Measurements from ENCODE around the gene CABLES1.

GRCh38 chr18:23095463-23095862 lies 39.8 kb upstream of the CABLES1 start:
- TF ChIP-seq MAX (IDR thresholded peaks at IDR 0.05) (no peak), CEBPB (IDR thresholded peaks at IDR 0.05; ENCODE audit: low read depth, low read length) (peak; percentile 57), POLR2A (IDR thresholded peaks at IDR 0.05; ENCODE audit: control extremely low read depth in 1 of 2, low read depth in 2 of 2, low read length in 2 of 2) (no peak), EGR1 (IDR thresholded peaks at IDR 0.05; ENCODE audit: borderline replicate concordance, low read depth, low read length) (no peak), EZH2 (IDR thresholded peaks at IDR 0.05; ENCODE audit: low read depth, low read length, severe bottlenecking) (no peak), CTCF (IDR thresholded peaks at IDR 0.05; ENCODE audit: control extremely low read depth in 1 of 3, insufficient read depth in 1 of 3, low read depth in 1 of 3, low read length in 3 of 3) (peak in 2 of 3 experiments; percentile 21 to 40; a peak in 2 of 4 replicates), POLR2AphosphoS5 (IDR thresholded peaks at IDR 0.05; ENCODE audit: low read depth, low read length) (no peak), SUZ12 (IDR thresholded peaks at IDR 0.05; ENCODE audit: low read length) (no peak), SP1 (IDR thresholded peaks at IDR 0.05; ENCODE audit: low read depth, low read length) (no peak), USF2 (IDR thresholded peaks at IDR 0.05; ENCODE audit: low read length) (no peak)
